ENCODE measurements around the gene AQP12B.
"Not testable (repeated sequence)": the region's sequence is repeated elsewhere in the genome, so short reads cannot be mapped to it uniquely, and the experiment has no call there.

AQP12B gene

DNA sequence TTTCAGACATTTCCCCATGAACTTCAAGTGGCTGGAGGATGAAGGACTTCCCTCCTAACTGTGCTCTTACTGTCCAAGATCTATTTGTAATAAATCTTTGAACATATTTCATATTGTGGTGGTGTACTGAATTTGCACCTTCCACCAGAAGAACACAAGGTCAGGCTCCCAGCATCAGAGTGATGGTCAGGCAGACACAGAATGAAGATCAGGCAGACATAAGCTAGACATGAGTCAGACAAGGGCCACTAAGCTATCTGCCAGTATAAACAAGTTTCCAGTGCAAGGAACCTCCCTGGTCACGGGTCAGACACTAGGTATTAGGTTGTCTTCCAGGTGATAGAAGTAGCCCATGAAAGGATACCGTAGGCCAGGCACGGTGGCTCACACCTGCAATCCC is 20.0 kb downstream of the AQP12B start:
- Mint-ChIP-seq H3K9me3 (ENCODE audit: low read depth) (peaks cover 10% of the 10 kb centered on the region), H3K4me3 (no peak overlapping the region), H3K27ac (no peak overlapping the region)

DNA sequence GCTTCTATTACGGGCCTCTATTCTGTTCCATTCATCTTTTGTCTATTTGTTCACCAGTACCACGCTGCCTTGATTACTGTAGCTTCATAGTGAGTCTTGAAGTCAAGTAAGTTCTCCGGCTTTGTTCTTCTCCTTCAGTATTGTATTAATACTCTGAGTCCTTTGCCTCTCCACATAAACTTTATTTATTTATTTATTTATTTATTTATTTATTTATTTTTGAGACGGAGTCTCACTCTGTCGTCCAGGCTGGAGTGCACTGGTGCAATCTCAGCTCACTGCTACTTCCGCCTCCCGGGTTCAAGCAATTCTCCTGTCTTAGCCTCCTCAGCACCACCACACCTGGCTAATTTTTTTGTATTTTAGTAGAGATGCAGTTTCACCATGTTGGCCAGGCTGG is 22.8 kb downstream of the AQP12B start:
- not testable (repeated sequence) for H3K27me3 Mint-ChIP-seq

More for the DNA sequence above, 20.0 kb downstream of the AQP12B start:
- Mint-ChIP-seq H3K27me3 (no peaks in the 10 kb centered on the region), H3K4me1 (ENCODE audit: low read depth) (no peaks in the 10 kb centered on the region), H3K36me3 (peaks cover 6% of the 10 kb centered on the region)

GRCh38 chr2:240655931-240656886 is 26.5 kb downstream of the AQP12B start:
- H3K4me1 Mint-ChIP-seq (ENCODE audit: low read depth) = peaks cover 5% of the 10 kb centered on the region
- H3K27ac Mint-ChIP-seq = no peak overlapping the region
- peaks cover 2% of the 10 kb centered on the region for H3K36me3 Mint-ChIP-seq
- no peak overlapping the region for H3K4me3 Mint-ChIP-seq
- H3K27me3 Mint-ChIP-seq = peaks cover 2% of the 10 kb centered on the region
- H3K9me3 Mint-ChIP-seq (ENCODE audit: low read depth) = no peaks in the 10 kb centered on the region

More for the DNA sequence above, 22.8 kb downstream of the AQP12B start:
- H3K36me3 Mint-ChIP-seq; H3K27ac Mint-ChIP-seq; H3K4me3 Mint-ChIP-seq; H3K4me1 Mint-ChIP-seq (ENCODE audit: low read depth); H3K9me3 Mint-ChIP-seq (ENCODE audit: low read depth): not testable (repeated sequence)

DNA sequence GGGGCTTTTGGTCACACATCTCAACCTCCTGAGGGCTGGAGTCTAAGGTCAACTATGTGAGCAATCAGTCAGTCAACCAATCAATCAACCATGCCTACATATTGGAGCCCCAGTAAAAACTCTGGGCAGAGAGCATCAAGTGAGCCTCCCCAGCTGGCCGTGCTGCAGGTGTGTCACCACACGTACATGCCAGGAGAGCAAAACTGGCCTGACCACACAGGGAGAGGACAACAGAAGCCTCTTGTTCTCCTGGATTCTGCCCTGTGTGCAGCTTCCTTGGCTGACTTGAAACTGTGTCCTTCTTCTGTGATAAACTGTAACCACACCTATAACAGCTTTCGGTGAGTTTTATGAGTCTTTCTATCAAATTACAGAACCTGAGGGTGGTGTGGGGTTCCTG is 31.5 kb downstream of the AQP12B start:
- H3K27ac Mint-ChIP-seq = no peak overlapping the region
- no peaks in the 10 kb centered on the region for H3K9me3 Mint-ChIP-seq (ENCODE audit: low read depth)
- H3K36me3 Mint-ChIP-seq = peaks cover 2% of the 10 kb centered on the region
- H3K4me3 Mint-ChIP-seq = no peak overlapping the region
- H3K27me3 Mint-ChIP-seq = peaks cover 5% of the 10 kb centered on the region
- peaks cover 6% of the 10 kb centered on the region for H3K4me1 Mint-ChIP-seq (ENCODE audit: low read depth)

GRCh38 chr2:240650254-240650965 is 32.3 kb downstream of the AQP12B start:
- no peak overlapping the region for H3K4me3 Mint-ChIP-seq
- peaks cover 2% of the 10 kb centered on the region for H3K36me3 Mint-ChIP-seq
- H3K4me1 Mint-ChIP-seq (ENCODE audit: low read depth) = peaks cover 10% of the 10 kb centered on the region
- H3K27me3 Mint-ChIP-seq = peaks cover 5% of the 10 kb centered on the region
- H3K27ac Mint-ChIP-seq = no peak overlapping the region
- no peaks in the 10 kb centered on the region for H3K9me3 Mint-ChIP-seq (ENCODE audit: low read depth)

GRCh38 chr2:240649331-240649730 is 33.4 kb downstream of the AQP12B start:
- peaks cover 3% of the 10 kb centered on the region for H3K27me3 Mint-ChIP-seq
- no peak overlapping the region for H3K27ac Mint-ChIP-seq
- H3K9me3 Mint-ChIP-seq (ENCODE audit: low read depth) = no peaks in the 10 kb centered on the region
- peaks cover 8% of the 10 kb centered on the region for H3K4me1 Mint-ChIP-seq (ENCODE audit: low read depth)
- H3K4me3 Mint-ChIP-seq = no peak overlapping the region
- peaks cover 2% of the 10 kb centered on the region for H3K36me3 Mint-ChIP-seq

DNA sequence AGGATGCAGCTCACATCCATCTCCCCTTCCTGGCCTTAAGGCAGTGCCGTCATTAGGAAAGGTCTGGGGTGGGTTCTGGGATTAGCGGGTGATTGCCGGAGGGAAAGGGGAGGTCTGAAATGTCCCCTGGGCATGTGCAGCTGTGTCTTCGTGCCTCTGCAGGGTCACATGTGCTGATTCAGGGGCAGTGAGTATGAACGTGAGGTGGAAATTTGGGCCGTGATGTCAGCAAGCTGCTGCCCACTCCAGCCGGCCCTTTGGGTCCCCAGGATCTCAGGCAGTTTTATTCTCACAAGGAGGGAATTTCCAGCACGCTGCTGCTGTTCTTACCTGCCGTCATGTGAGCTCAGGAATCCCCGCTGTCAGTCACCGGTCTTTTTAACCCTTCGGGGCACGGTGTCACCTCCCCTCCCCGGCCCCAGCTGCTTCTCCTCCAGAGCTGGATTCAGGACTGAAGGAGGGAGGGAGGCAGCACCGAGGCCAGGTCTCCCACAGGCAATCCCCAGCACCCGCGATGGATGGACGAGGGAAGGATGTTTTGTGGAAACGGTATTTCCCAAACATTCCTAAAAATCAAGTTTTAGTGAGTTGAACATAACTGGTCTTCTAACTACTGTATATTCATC is 33.9 kb downstream of the AQP12B start:
- no peak overlapping the region for H3K27ac Mint-ChIP-seq
- H3K9me3 Mint-ChIP-seq (ENCODE audit: low read depth) = no peaks in the 10 kb centered on the region
- H3K36me3 Mint-ChIP-seq = peaks cover 2% of the 10 kb centered on the region
- H3K4me3 Mint-ChIP-seq = no peak overlapping the region
- peaks cover 3% of the 10 kb centered on the region for H3K27me3 Mint-ChIP-seq
- peaks cover 8% of the 10 kb centered on the region for H3K4me1 Mint-ChIP-seq (ENCODE audit: low read depth)

GRCh38 chr2:240648155-240648649 is 34.5 kb downstream of the AQP12B start:
- no peak overlapping the region for H3K4me3 Mint-ChIP-seq
- peaks cover 8% of the 10 kb centered on the region for H3K4me1 Mint-ChIP-seq (ENCODE audit: low read depth)
- H3K36me3 Mint-ChIP-seq = peaks cover 2% of the 10 kb centered on the region
- H3K9me3 Mint-ChIP-seq (ENCODE audit: low read depth) = no peaks in the 10 kb centered on the region
- H3K27me3 Mint-ChIP-seq = peaks cover 3% of the 10 kb centered on the region
- H3K27ac Mint-ChIP-seq = no peak overlapping the region

GRCh38 chr2:240647503-240648154 is 35.1 kb downstream of the AQP12B start:
- H3K9me3 Mint-ChIP-seq (ENCODE audit: low read depth) = no peaks in the 10 kb centered on the region
- peaks cover 8% of the 10 kb centered on the region for H3K4me1 Mint-ChIP-seq (ENCODE audit: low read depth)
- no peak overlapping the region for H3K4me3 Mint-ChIP-seq
- peaks cover 3% of the 10 kb centered on the region for H3K27me3 Mint-ChIP-seq
- no peak overlapping the region for H3K27ac Mint-ChIP-seq
- H3K36me3 Mint-ChIP-seq = peaks cover 2% of the 10 kb centered on the region

- no peaks in the 10 kb centered on the region for H3K9me3 Mint-ChIP-seq (ENCODE audit: low read depth)
- no peak overlapping the region for H3K4me3 Mint-ChIP-seq
- peaks cover 3% of the 10 kb centered on the region for H3K27me3 Mint-ChIP-seq
- H3K36me3 Mint-ChIP-seq = no peaks in the 10 kb centered on the region
- H3K27ac Mint-ChIP-seq = no peak overlapping the region
- peaks cover 8% of the 10 kb centered on the region for H3K4me1 Mint-ChIP-seq (ENCODE audit: low read depth)
Measured at GRCh38 chr2:240646900-240647502, 35.7 kb downstream of the AQP12B start.

DNA sequence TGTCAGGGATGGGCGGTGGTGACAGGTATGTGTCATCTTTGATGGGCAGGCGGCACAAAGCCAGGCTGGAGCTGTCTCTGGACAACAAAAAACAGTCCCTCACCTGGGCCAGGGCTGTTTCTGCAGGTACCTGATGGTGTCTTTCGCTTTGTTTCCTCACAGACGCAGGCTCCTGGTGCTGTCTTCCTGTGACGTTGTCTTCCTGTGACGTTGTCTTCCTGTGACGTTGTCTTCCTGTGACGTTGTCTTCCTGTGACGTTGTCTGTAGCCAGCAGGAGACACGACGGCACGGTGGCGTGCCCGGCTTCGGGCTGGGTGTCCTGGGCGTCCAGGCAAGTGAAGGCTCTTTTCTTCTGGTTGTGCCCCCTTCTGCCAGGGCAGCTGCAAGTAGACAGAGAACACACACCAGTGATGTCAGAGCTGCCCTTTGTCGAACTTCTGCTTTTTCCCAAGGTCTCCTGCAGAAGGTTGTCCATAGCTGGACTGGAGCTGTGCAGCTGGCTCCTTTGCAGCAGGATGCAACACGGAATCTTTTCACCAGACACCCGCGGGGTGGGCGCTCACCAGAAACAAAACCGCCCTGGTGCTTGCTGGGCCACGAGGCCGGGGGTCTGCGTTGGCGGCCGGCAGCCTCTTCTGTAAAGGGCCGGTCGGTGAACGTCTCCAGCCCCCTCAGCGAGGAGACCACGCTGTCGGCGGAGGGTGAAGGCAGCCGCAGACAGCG is 36.3 kb downstream of the AQP12B start:
- no peak overlapping the region for H3K27ac Mint-ChIP-seq
- H3K36me3 Mint-ChIP-seq = no peaks in the 10 kb centered on the region
- H3K9me3 Mint-ChIP-seq (ENCODE audit: low read depth) = no peaks in the 10 kb centered on the region
- H3K4me1 Mint-ChIP-seq (ENCODE audit: low read depth) = peaks cover 8% of the 10 kb centered on the region
- H3K4me3 Mint-ChIP-seq = no peak overlapping the region
- peaks cover 3% of the 10 kb centered on the region for H3K27me3 Mint-ChIP-seq

- H3K4me3 Mint-ChIP-seq = no peak overlapping the region
- no peaks in the 10 kb centered on the region for H3K36me3 Mint-ChIP-seq
- H3K4me1 Mint-ChIP-seq (ENCODE audit: low read depth) = peaks cover 8% of the 10 kb centered on the region
- peaks cover 3% of the 10 kb centered on the region for H3K27me3 Mint-ChIP-seq
- no peak overlapping the region for H3K27ac Mint-ChIP-seq
- no peaks in the 10 kb centered on the region for H3K9me3 Mint-ChIP-seq (ENCODE audit: low read depth)
Measured at GRCh38 chr2:240645801-240646175, 36.9 kb downstream of the AQP12B start.

GRCh38 chr2:240645346-240645745 is 37.3 kb downstream of the AQP12B start:
- Mint-ChIP-seq H3K9me3 (ENCODE audit: low read depth) (no peaks in the 10 kb centered on the region), H3K27me3 (peaks cover 3% of the 10 kb centered on the region), H3K4me3 (no peak overlapping the region), H3K27ac (no peak overlapping the region), H3K36me3 (no peaks in the 10 kb centered on the region), H3K4me1 (ENCODE audit: low read depth) (peaks cover 8% of the 10 kb centered on the region)

DNA sequence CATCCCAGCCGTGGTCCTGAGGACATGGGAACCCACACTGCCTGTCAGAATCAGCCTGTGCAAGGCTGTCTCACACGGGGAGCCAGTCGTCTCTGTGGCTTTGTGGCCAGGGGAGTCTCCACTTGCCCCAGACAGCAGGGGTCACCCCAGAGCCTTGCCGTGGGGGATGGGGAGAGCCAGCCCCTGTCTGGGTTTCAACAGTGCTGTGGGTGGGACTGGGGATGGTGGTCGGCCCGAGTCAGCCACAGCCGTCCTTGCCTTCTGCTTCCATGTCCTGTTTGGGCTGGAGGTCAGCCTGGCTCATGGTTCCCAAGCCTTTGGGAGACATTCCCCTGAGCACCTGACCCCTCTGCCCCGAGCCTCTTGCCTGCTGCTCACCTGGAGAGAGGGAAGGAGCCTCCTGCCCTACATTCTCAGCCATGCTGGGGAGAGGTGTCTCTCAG is 37.8 kb downstream of the AQP12B start:
- no peaks in the 10 kb centered on the region for H3K36me3 Mint-ChIP-seq
- no peaks in the 10 kb centered on the region for H3K9me3 Mint-ChIP-seq (ENCODE audit: low read depth)
- peaks cover 3% of the 10 kb centered on the region for H3K27me3 Mint-ChIP-seq
- no peak overlapping the region for H3K27ac Mint-ChIP-seq
- peaks cover 8% of the 10 kb centered on the region for H3K4me1 Mint-ChIP-seq (ENCODE audit: low read depth)
- H3K4me3 Mint-ChIP-seq = no peak overlapping the region
